Mucosa of stomach (tissue), 1 donor: ENCODE results near the gene TUBB1.

Source experiments
- H3K27me3 ChIP-seq: one replicate; pipeline ENCODE4 v1.7.0; 2013; ENCODE audit warnings: mild to moderate bottlenecking, low read length; ENCODE audit not compliant: control insufficient read depth, insufficient read depth
- H3K36me3 ChIP-seq: one replicate; pipeline ENCODE4 v1.7.0; 2013; ENCODE audit warnings: low read length; ENCODE audit not compliant: control insufficient read depth, insufficient read depth
- H3K4me1 ChIP-seq: one replicate; pipeline ENCODE4 v1.7.0; 2013; ENCODE audit warnings: mild to moderate bottlenecking, low read length; ENCODE audit not compliant: control insufficient read depth, insufficient read depth
- H3K4me3 ChIP-seq: one replicate; pipeline ENCODE4 v1.7.0; 2013; ENCODE audit warnings: low read length
- H3K9ac ChIP-seq: one replicate; pipeline ENCODE4 v1.7.0; 2013; ENCODE audit warnings: mild to moderate bottlenecking, low read length, moderate library complexity
- H3K9me3 ChIP-seq: one replicate; pipeline ENCODE4 v1.7.0; 2013; ENCODE audit warnings: mild to moderate bottlenecking, low read length, moderate library complexity; ENCODE audit not compliant: control insufficient read depth
- donor health status: Pancreatic carcinoma.

The TUBB1 gene

GRCh38 chr20:58992911-58993310 is 26.3 kb upstream of the TUBB1 start:
- Histone ChIP-seq H3K9ac (no peak overlapping the region), H3K9me3 (no peaks in the 10 kb centered on the region), H3K4me1 (no peaks in the 10 kb centered on the region), H3K36me3 (peaks cover 29% of the 10 kb centered on the region), H3K4me3 (no peak overlapping the region), H3K27me3 (no peaks in the 10 kb centered on the region)

- no peaks in the 10 kb centered on the region for H3K4me1 ChIP-seq
- H3K36me3 ChIP-seq: peaks cover 28% of the 10 kb centered on the region
- no peak overlapping the region for H3K4me3 ChIP-seq
- H3K9ac ChIP-seq: no peak overlapping the region
- no peaks in the 10 kb centered on the region for H3K27me3 ChIP-seq
- no peaks in the 10 kb centered on the region for H3K9me3 ChIP-seq
These were observed 25.6 kb upstream of the TUBB1 start for GRCh38 chr20:58993332-58994248.

GRCh38 chr20:58994390-58995159 is 24.7 kb upstream of the TUBB1 start:
- no peaks in the 10 kb centered on the region for H3K27me3 ChIP-seq
- no peak overlapping the region for H3K4me3 ChIP-seq
- no peak overlapping the region for H3K9ac ChIP-seq
- peaks cover 22% of the 10 kb centered on the region for H3K36me3 ChIP-seq
- H3K9me3 ChIP-seq: no peaks in the 10 kb centered on the region
- H3K4me1 ChIP-seq: no peaks in the 10 kb centered on the region

GRCh38 chr20:58995461-58996225 is 23.6 kb upstream of the TUBB1 start:
- H3K9me3 ChIP-seq: no peaks in the 10 kb centered on the region
- H3K9ac ChIP-seq: no peak overlapping the region
- H3K4me3 ChIP-seq: no peak overlapping the region
- H3K36me3 ChIP-seq: peaks cover 17% of the 10 kb centered on the region
- no peaks in the 10 kb centered on the region for H3K4me1 ChIP-seq
- H3K27me3 ChIP-seq: no peaks in the 10 kb centered on the region

GRCh38 chr20:58996226-58996611 is 23.0 kb upstream of the TUBB1 start:
- no peaks in the 10 kb centered on the region for H3K27me3 ChIP-seq
- no peak overlapping the region for H3K9ac ChIP-seq
- H3K9me3 ChIP-seq: no peaks in the 10 kb centered on the region
- peaks cover 17% of the 10 kb centered on the region for H3K36me3 ChIP-seq
- no peaks in the 10 kb centered on the region for H3K4me1 ChIP-seq
- no peak overlapping the region for H3K4me3 ChIP-seq

GRCh38 chr20:58997141-58997770 is 22.0 kb upstream of the TUBB1 start:
- H3K4me3 ChIP-seq: no peak overlapping the region
- H3K27me3 ChIP-seq: no peaks in the 10 kb centered on the region
- peaks cover 17% of the 10 kb centered on the region for H3K36me3 ChIP-seq
- H3K9me3 ChIP-seq: no peaks in the 10 kb centered on the region
- no peak overlapping the region for H3K9ac ChIP-seq
- no peaks in the 10 kb centered on the region for H3K4me1 ChIP-seq

DNA sequence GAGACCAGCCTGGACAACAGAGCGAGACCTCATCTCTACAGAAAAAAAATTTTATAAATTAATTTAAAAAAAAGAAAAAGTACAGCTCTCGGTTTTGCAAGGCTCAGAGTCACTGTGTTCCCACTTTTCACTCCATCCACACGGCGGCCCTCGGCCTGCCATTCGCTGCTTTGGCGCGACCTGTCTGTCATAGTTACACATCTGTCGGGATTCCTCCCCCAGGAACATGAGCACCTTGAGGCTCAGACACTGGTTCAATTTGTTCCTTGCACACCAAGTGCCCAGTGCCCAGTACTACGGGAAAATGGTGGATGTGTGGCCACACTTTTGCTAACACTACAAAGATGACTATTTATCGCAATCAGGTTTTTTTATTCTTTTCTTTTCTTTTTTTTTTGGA is 20.6 kb upstream of the TUBB1 start:
- peaks cover 3% of the 10 kb centered on the region for H3K4me1 ChIP-seq
- peaks cover 10% of the 10 kb centered on the region for H3K36me3 ChIP-seq
- H3K4me3 ChIP-seq: no peak overlapping the region
- no peaks in the 10 kb centered on the region for H3K27me3 ChIP-seq
- no peaks in the 10 kb centered on the region for H3K9me3 ChIP-seq
- H3K9ac ChIP-seq: no peak overlapping the region

GRCh38 chr20:59000326-59000725 is 18.9 kb upstream of the TUBB1 start:
- no peaks in the 10 kb centered on the region for H3K9me3 ChIP-seq
- no peaks in the 10 kb centered on the region for H3K27me3 ChIP-seq
- peaks cover 8% of the 10 kb centered on the region for H3K36me3 ChIP-seq
- no peak overlapping the region for H3K9ac ChIP-seq
- H3K4me1 ChIP-seq: peaks cover 15% of the 10 kb centered on the region
- H3K4me3 ChIP-seq: no peak overlapping the region

GRCh38 chr20:59001068-59001448 is 18.2 kb upstream of the TUBB1 start:
- H3K9ac ChIP-seq: no peak overlapping the region
- H3K36me3 ChIP-seq: peaks cover 1% of the 10 kb centered on the region
- no peaks in the 10 kb centered on the region for H3K9me3 ChIP-seq
- peaks cover 22% of the 10 kb centered on the region for H3K4me1 ChIP-seq
- no peak overlapping the region for H3K4me3 ChIP-seq
- no peaks in the 10 kb centered on the region for H3K27me3 ChIP-seq

- Histone ChIP-seq H3K9ac (no peak overlapping the region), H3K4me1 (peaks cover 27% of the 10 kb centered on the region), H3K4me3 (no peak overlapping the region), H3K36me3 (no peaks in the 10 kb centered on the region), H3K27me3 (no peaks in the 10 kb centered on the region), H3K9me3 (no peaks in the 10 kb centered on the region)
These were observed 17.6 kb upstream of the TUBB1 start for GRCh38 chr20:59001449-59002171.

DNA sequence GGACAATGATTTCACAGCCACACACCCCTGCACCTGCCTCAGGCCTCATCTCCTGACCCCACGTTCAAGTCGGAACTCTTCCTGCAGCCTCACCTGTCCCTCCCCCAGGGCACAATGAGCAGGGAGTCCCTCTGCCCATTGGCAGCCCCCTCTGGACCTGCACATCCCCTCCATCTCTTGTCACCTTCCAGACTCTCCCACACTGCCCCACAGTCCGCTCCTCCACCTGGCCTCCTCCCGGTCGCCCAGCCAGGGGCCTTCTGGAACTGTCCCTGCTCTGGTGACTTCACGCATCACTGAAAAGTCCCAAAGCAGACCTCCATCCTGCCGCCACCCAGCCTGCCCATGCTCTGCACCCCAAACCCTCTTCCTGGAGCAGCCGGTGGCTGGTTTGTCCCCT is 16.8 kb upstream of the TUBB1 start:
- Histone ChIP-seq H3K9ac (no peak overlapping the region), H3K9me3 (no peaks in the 10 kb centered on the region), H3K4me3 (no peak overlapping the region), H3K27me3 (no peaks in the 10 kb centered on the region), H3K36me3 (no peaks in the 10 kb centered on the region), H3K4me1 (peaks cover 29% of the 10 kb centered on the region)
